GM18502 (cell line): ENCODE measurements around the gene SS18L1.
A peak's percentile ranks its signal among the peaks of the same experiment; 100 is the strongest.

Experiments
- ATAC-seq: cut with Tn5 transposase; IDR thresholded peaks from one replicate; pipeline ENCODE4 v1.9.1; 2021; ENCODE audit warnings: mild to moderate bottlenecking; ENCODE audit not compliant: unreplicated experiment, poor library complexity

SS18L1 gene

DNA sequence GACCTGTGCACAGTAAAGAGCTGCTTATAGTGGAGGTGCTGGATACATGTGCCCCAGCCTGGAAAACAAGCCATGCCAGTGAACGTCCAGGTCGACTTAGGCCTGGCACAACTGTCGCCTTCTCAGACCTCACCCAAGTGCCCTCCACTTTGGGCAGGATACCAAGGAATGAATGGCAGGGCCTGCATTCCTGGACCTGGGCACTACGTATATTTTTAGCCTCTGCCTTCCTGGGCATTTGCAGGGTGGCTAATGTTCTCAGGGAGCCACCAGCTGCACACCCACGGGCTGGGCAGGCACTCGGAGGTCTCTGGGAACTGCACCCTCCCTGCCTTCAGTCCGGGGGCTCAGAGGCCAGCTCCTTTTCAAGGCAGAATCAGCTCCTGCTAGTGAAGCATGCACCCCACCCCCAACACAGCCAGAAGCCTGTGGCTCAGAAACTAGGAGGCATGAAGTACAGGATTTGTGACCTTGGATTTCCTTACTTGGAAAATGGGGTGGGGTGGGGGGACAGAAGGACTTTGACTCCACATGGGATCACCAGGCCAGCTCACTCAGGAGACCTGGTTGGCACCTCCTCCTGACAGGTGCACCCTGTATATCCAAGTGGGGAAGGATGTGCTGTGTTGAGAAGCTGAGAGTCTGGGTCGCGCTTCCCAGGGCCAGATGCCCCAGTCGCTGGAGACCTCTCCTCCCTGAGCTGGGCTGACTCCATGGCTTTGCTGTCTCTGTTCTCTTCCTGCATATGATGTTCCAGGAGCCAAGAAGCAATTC lies 23.8 kb upstream of the SS18L1 start:
- no peak for ATAC-seq

DNA sequence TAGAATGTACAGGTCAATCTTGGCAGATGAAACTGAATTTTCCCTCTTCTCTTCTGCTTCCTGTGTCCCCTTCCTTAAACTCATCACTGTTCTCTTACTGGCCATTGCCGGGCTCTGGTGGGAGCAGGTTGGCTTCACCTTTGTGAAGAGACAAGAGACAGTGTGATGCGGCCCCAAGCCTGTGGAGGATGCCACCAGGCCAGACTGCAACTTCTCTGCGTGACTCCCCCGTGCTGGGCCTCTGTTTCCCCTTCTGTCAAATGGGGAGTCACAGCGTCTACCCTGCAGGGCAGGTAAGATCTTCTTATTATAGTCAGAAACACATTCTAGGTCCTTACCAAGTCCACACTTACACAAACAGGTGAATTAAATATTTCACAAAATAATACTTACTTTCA lies 23.2 kb upstream of the SS18L1 start:
- no peak for ATAC-seq

DNA sequence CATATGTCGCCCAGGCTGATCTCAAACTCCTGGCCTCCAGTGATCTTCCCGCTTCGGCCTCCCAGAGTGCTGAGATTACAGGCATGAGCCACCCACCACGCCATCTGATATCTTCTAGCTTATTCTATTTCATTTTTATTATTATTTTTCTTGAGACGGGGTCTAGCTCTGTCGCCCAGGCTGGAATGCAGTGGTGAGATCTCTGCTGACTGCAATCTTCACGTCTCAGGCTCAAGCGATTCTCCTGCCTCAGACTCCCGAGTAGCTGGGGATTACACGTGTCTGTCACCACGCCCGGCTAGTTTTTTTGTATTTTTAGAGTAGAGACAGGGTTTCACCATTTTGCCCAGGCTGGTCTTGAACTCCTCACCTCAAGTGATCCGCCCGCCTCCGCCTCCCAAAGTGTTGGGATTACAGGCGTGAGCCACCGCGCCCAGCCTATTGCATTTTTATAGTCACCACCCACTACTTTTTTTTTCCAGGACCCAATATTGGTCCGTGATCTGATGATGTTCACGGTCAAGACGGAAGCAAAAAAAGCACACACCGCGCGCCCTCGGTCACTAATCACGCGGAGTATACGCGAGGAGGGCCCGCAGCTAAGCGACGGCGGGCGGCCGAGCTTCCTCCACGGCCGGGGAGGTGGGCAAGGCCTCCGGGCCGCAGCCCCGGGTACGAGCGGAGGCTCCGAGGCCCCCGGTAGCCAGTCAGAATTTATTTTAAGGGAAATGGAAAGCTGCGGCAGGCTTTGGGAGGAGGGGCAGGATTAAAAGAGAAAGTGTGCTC lies 22.4 kb upstream of the SS18L1 start:
- ATAC-seq = peak; percentile 21

DNA sequence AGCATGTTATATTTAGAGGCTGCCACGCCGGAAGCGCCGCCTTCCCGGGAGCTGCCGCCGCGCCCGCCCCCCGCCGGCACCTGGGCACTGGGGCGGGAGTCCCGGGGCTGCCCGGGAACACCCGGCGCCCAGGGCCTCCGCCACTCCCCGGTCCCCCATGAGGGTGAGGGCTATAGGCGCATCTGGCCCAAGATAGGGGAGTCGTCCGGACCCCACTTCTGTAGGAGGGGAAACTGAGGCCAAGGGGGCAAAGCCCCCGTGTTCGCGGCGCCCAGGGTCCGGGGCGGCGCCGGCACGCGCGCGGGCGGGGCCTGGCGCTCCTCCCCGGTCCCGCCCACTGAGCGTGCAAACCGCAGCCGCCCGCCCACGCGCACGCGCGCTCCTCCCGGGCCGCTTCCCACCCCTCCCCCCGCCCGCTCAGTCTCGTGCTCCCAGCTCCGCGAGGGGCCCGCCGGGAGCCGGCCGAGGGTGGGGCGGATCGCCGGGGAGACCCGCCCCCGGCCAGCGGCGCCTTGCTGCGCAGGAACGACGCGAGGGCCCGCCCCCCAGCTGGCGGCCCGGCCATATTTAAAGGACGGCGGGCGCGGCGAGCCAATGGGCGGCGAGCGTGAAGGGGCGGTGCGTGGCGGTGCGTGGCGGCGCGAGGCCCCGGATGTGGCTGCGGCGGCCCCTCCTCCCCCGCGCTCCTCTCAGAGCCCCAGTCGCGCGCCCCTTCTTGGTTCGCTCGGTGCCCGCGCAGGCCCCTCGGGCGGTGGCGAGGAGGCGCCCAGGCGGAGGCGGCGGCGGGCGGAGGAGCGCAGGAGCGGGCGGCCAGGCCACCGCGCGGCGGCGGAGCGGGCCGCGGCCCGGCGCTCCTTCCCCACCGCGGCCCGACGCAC lies 21.6 kb upstream of the SS18L1 start, which contains the start of gene LSM14B:
Gene LSM14B (plus strand): TSS at position 700 of the 878 bp plus-strand sequence. CDS start 192 bp downstream, outside the sequence.
- ATAC-seq = peak; percentile 80

DNA sequence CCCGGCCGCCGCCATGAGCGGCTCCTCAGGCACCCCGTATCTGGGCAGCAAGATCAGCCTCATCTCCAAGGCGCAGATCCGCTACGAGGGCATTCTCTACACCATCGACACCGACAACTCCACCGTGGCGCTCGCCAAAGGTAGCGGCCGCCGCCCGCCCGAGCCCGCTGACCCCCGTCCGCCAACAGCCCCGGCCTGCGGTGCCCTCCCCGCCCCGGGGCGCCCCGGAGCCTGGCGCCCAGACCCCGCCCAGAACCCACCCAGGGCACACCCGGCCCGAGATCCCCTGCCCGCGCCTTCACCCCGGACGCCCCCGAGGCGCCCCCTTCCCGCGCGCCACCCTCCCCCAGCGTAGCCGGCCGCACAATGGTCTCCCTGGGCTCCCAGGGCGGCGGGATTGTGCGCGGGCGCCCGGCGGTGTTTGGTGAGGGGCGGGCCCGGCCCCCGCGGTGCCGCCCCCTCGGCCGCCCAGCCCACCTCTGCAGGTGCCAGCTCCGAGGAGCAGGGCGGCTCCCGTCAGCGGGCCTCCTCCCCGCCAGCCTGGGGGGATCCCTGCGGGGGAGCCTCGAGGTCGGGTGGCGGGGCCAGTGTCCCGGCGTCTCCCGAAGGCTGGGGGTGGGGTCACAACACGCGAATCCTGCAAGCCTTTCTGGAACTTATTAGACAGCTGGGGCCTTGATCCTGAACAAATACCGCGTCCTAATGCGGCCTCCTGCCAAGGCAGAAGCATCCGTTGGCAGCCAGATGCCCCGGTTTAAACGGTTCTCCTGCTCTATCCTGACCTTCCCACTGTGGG lies 20.7 kb upstream of the SS18L1 start:
- ATAC-seq = peak; percentile 20

DNA sequence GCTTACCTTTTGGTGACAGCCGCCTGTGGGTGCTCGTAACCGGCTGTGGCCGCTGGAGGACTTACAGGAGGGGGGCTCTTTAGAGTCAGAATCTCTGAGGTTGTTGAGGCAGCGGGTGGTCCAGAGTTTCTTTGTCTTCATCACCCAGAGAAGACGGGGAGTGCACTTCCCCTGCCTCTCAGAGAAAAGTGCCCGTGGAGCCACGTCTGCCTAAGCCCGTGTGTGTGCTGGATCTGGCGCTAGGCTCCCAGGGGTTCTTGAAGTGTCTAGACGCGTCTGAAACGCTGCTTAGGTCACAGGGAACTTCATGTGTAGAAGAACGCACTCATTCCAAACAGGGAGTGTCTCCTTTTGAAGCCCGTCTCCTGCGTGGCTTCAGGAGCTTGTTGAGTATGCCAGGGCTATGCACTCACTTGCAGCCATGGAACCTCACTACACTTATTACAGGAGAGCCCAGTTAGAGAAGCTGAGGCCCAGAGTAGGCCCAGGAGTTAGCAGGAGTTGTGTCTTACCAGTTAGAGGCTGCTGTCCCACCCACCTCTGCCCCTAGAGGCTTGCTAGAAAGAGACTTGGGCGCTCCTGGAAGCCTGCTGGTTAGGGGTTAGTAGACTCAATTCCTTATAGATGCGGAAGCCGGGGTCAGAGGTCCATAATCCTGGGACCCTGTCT lies 20.0 kb upstream of the SS18L1 start:
- ATAC-seq = no peak

DNA sequence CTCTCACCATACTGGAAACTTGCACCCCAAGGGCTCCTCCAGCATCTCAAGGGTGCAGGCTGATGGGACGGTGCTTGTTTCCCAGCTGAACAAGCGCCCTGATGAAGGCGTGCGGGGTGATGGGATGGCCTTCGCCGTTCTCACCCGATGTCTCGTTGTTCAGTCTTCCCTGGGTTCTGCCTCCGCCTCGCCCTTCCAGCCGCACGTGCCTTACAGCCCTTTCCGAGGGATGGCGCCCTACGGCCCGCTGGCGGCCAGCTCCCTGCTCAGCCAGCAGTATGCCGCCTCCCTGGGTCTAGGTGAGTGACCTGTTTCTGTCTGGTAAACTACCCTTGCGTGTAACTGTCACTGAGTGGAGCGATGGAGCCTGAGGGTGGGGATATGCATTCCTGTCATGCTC lies 17.4 kb upstream of the SS18L1 start:
- ATAC-seq = no peak

DNA sequence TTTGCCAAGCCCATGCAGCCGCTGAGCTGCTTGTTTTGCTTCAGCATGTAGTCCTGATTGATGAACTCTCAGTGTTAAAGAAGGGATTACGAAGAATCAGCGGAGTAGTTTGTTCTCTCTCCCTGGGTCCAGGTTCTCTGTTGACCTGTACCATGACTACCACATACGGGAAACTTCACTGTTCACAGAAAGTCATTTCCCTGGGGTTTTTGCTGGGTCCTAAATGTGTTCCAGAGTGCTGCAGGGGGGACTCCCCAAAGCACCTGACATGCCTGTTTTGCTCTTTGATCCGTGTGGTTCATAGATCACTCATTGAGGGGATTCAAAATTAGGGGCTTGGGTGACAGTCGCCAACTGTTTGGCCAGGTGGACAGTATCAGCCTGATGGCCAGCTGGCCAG lies 15.8 kb upstream of the SS18L1 start:
- ATAC-seq = no peak

DNA sequence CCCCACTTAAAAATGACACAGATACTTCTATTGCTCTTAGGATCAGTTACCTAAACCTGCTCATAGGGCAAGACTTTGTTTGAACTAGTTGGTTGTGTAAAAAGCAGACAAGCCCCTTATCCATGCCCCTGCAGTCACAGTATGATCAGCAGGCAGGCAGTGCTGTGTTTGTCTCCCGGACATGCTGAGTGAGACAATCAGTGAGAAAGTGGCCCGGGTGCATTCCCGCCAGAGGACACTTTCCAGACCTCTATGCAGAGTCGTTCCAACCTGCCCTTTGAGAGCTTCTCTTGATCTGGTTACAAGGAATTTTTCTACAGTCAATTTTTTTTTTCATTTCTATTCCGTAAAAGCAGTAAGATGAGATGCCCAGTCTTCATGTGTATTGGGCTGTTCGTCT lies 15.1 kb upstream of the SS18L1 start:
- no peak for ATAC-seq

DNA sequence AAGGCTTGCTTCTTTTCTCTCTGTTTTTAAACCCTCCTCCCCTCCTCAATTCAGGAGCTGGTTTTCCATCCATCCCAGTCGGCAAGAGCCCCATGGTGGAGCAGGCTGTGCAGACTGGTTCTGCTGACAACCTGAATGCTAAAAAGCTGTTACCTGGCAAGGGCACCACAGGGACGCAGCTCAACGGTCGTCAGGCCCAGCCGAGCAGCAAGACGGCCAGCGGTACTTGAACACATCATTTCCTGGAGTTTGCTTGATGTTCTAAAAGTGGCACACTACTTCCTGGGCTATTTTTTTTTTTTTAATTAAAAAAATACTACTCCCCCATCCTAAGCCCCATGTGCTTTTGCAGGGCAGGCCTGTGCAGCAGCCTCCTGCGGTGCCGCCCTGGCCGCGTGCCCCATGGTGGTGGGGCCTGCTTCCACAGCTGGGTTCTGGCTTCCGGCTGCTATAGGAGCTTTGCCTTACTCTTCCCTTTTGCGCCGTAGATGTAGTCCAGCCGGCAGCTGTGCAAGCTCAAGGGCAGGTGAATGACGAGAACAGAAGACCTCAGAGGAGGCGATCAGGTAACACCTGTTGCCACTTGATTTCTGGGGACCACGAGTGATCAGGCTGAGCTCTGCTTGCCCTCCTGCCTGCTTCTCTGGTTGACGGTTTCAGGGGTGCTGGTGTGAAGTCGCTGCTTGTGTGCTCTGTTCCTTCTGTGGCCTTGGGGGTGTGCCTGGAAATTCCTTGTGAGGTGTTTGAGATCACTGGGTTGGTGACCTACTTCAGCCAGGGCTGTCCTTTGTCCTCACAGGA lies 13.6 kb upstream of the SS18L1 start:
- ATAC-seq = no peak

DNA sequence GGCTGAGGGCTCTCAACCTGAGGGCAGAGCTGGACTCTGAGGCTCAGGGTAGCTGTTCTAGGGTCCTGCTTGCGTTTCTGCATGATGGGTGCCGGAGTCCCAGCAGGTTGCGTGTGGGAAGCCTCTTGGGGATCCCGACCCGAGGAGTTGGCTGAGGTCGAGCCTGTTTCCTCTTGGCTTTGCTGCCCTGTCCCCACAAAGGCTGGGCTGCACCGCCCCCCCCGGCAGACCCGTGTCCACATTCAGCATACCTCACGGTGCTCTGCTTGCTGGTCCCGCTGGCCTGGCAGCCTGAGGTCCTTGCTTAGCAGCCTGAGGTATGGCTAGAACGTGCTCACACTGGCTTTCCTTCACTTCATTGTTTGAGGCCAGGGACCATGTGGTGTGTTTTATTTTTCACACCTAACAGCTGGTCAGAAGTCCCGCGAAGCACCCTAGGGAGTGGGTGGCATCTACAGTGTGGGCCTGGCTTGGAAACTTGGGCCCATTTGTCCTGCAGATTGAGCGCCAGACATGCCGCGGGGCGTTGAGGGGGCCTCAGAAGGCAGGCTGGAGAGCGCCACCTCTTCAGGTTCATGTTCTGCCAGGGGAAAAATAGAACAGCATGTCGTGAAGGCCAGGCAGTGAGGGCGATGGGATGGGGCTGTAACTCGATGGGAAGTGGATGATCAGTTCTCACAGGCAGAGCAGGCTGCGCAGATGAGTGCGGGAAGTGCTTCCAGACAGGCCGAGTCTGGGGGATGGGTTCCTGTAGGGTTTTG lies 11.8 kb upstream of the SS18L1 start:
- ATAC-seq = no peak

DNA sequence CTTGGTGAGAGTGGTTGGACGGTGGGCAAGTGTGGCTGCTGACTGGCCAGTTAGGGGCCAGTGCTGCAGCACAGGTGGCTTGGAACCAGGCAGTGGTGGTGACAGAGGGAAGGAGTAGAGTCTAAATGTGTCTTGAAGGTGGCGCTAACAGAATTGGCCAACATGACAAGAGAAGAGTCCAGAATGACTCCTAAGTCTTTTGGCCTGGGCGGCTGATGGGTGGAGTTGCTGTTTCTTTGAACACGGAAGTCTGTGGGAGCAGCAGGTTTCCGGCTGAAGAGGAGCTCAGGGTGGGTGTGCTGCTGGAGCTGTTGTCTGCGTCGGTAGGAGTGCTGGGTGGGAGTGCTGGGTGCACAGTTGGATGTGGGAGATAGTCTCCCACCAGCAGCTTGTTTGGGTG lies 11.1 kb upstream of the SS18L1 start:
- ATAC-seq = no peak

DNA sequence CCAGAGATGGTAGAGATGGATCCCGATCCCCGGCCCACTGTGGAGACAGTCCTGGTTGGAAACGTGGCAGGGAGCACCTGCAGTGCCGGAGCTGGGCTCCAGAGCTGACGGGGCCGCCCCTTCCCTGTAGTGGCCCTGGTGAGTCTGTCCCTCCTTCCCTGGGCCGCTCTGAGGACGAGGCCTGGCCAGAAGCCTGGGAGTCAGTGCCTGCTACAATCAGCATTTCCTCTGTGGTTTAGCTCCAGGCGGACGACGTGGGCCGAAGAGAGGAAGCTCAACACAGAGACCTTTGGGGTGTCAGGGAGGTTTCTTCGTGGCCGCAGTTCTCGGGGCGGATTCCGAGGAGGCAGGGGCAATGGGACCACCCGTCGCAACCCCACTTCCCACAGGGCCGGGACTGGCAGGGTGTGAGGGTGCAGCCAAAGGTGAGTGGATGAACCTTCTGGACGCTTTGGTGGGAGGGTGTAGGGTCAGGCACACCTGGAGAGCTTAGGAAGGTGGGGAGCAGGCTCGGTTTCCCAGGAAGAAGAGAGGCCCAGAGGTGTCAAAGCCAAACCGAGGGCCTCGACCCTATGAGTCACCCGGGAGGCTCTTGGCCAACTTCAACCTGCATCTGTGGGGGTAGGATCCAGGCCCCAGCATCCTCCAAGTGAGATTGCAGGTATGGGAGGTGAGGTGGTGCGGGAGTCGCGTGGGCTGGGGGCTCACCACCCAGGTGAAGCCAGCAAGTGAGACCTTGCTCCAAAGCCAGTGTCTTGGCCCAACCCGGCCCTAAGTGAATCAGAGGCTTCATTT lies 10.3 kb upstream of the SS18L1 start:
- ATAC-seq = no peak

DNA sequence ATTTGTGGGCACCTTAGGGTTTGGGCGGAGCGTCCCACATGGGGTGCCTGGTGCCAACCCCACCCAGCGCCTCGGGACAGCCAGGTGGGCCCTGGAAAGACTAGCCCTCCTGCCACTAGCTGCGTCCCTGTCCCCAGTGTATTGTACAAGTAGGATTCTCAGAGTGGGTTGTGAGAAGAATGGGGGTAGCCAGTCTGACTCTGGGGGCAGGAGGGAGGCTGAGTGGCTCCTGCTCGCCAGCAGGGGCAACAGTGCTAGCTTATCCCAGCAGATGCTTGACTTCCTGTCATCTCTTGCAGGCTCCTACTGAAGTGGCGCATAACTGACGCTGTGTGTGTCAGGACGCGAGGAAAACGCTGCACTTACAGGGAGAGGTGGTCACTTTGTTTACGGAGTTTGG lies 9.7 kb upstream of the SS18L1 start:
- no peak for ATAC-seq

DNA sequence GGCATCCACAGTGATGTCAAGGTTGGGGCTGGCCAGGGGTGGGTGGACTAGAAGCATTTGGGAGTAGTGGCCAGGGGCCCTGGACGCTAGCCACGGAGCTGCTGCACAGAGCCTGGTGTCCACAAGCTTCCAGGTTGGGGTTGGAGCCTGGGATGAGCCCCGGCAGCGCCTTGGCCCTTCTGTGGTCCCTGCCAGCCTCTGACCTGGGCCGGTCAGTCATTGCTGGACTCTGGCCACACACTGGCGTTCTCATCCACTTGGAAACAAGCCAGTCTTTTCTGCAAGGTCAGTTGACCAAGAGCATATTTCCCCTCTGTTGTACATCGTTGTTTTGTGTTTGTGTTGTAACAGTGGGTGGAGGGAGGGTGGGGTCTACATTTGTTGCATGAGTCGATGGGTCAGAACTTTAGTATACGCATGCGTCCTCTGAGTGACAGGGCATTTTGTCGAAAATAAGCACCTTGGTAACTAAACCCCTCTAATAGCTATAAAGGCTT lies 8.8 kb upstream of the SS18L1 start:
- ATAC-seq = no peak

DNA sequence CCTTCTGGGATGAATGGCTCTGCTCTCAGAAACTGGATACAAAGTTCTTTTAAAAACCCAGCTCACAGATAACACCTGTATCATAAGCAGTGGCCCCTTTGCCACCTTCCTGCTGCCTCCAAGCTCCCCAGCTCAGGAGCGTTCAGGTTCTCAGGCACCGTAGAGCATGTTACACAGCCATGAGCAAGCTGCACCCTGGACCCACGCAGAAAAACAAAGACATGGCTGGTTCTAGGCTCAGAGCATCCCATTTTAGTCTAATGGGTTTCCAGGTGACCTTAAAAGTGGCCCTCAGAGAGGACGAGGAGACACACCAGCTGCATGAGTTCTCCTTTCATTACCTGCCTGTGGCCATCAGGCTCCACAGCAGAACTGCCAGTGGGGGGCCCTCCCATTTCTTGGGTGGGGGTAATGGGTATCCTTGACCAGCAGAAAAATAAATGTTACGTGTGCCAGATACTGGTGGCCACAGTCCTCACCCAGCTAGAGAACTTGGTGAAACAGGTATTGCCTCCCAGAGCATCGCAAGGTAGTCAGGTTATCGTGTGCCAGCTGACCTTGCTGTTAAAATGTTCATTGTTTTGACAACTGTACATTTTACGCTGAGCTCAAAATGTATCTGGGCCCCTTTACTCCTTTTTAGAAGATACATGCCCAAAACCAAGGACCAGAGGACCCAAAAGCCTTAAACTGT lies 7.8 kb upstream of the SS18L1 start:
- ATAC-seq = no peak
